Medulla oblongata (tissue), 1 donor: Measurements from ENCODE around the gene PGF.

Experiments used
- DNase-seq: peaks from one replicate; pipeline ENCODE4 v3.0.0-alpha.2; 2015; ENCODE audit errors: extremely low spot score

PGF gene

GRCh38 chr14:74978416-74978947, 23.1 kb upstream of the PGF start:
- DNase-seq: no peak

DNA sequence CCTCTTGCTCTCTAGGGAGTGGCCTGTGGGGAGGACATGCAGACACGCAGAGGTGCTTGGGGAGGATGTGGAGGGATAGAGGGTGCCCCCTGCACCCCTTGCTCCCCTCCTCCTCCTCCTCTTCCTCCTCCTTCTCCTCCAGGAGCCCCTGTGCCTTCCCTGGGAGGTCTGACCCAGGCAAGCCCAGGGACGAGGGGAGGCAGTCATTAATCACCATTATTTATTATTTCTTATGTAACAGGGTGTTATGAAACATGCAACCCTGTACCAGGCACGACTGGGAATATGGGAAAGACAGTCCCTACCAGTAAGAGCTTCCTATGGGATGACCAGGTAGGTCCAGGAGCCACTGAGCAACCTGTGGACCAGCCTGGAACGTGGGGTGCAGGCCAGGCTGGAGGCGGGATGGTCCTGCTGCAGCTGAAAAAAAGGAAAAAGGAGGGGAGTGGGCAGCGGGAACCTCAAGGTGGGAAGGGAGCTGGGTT, 22.5 kb upstream of the PGF start:
- DNase-seq: no peak

DNA sequence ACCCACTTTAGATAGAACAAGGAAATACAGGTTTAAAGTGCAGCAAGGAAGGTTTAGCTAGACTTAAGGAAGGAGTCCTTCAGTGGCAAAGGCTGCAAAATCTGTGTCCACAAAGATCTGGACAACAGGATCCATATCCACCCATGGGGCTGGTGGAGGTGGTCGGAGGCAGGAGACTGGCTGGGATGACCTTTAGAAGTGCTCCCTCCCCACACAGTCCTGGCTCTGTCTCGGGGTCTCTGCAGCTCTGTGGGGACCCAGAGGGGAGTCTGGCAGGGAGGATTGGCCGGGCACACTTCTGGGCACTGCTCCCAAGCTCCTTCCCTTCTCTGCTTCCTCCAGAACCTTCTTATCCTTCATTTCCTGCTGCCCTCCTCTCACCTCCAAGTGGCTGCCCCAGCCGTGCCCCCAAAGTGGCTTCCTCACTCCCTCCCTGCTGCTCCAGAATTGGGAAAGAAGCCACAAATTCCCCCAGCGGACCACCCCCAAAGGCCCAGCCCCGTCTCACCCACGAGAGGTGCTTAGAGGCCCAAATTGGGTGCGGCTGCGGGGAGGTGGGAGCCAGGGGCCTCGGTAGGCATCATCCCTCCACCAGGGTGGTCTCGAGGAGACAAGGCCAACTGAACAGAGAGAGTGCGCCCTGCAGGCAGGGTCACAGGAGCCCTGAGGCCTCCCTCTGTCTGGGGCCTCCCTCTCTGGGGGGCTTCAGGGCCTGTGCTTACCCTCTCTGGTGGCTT, 21.9 kb upstream of the PGF start:
- no peak for DNase-seq

DNA sequence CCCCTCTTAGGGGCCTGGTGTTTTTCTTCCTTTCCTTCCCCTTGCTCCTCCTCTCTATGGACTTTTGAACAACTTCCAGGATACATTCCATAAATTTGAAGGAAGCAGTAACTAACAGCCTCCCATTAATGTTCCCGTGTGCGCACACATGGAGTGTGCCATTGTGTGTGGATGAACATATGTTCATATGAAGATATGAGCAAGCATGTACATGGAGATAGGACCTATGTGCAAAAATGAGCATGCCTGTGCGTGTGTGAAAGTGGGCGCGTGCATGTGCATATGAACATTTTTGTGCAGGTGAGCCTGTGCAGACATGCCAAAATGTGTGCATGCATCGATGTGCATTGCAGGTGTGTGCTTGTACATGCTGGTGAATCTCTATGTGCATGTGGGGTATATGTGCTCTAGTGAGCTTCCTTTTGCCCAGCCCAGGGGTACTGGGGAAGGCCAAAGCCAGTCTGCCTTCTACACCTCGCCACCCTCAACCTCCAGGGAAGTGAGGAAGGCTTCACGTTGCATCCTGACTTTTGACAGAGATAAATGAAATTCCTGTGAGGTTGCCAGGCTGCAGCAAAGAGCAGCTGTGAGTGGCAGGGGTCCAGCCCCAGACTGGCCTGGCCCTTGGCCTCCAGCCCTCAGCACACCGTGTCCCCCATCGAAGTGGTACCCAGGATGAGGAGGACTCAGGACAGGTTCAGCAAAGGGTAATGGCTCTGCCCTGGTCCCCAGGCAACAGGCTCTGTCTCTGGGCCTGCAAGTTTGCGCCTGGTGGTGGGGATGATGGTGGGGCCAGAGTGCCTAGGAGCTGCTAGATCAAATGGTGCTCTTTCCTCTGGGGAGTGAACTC, 21.1 kb upstream of the PGF start:
- DNase-seq: no peak

- DNase-seq: no peak
Measured at GRCh38 chr14:74975059-74975810, 19.8 kb upstream of the PGF start.

DNA sequence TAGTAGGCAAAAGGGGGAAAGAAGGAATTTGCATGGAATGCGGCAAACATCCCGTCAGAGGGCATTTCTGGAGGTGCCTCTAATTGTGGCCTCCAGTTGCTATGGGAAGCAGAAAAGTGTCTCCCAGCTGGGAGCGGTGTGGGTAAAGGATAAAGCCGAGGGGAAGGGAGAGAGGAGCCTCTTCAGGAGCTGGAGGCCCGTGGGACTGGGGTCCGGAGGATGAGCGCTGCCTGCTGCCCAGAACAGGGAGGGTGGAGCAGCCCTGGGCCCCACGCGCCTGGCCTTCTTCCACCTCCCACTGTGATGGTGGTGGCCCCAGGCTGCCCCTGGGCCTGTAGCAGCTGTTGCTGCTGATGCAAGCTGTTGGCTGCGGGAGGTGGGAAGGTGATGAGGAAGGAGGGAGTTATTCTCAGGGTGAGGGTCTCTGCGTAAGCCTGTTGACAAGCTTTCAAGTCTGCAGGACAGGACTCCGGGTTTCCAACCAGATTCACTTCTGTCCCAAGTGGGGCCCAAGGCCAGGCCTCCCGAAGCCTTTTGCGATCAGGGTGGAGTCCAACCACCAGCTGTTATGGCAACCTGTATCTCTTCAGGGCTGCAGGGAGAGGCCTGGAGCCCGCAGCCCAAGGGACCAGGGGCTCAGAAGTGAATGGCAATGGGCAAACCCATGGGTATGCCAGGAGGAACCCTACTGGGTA, 19.1 kb upstream of the PGF start:
- no peak for DNase-seq

GRCh38 chr14:74973905-74974363, 18.5 kb upstream of the PGF start:
- DNase-seq: no peak

- DNase-seq: no peak
Measured at GRCh38 chr14:74973003-74973653, 17.7 kb upstream of the PGF start.

DNA sequence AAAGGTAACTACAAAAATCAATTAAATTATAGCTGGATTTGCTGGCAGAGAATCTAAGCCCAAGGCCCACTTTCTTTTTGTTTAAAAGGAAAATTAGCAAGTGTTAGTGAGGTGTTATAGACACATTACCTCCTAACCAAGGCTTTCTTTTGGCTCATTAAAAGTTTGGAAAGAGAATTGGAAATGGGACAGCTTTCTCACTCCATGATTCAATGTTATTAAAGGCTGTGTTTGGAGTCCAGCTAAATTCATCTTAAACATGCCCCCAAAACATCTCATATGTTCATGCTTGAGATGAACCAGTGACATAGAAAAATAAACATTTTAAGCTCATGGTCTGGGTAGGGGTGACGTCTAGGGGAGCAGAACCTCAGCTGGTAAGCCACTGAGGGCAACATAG, 13.4 kb upstream of the PGF start:
- DNase-seq: no peak

DNA sequence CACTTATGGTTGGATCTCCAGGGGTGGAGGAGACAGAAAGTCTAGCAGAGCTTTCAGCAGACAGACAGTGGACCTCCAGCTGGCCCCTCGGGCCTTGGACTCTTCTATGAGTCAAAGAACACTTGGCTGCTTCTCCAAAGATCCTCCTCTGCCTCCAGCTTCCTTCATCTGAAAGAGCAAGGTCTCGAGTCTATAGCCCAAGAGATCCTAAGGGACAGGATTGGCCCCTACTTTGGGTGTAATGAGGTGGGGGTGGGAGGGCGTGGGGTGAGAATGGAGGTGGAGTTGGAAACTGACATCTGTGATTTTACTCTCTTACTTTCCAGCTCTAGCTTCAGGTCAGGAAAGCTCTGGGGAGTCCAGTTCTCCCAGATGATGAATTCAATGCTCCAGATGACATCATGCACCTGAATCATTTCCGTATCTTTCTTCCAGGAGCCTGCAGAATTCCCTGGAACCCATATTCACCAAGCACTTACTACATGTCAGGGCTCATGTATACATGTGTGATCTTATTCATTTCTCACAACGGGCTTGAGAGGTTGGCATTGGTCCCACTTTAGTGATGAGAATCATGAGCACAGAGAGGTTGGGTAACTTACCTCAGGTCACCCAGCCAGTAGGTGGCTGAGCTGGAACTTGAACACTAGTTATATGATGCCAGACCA, 10.2 kb upstream of the PGF start:
- no peak for DNase-seq

DNA sequence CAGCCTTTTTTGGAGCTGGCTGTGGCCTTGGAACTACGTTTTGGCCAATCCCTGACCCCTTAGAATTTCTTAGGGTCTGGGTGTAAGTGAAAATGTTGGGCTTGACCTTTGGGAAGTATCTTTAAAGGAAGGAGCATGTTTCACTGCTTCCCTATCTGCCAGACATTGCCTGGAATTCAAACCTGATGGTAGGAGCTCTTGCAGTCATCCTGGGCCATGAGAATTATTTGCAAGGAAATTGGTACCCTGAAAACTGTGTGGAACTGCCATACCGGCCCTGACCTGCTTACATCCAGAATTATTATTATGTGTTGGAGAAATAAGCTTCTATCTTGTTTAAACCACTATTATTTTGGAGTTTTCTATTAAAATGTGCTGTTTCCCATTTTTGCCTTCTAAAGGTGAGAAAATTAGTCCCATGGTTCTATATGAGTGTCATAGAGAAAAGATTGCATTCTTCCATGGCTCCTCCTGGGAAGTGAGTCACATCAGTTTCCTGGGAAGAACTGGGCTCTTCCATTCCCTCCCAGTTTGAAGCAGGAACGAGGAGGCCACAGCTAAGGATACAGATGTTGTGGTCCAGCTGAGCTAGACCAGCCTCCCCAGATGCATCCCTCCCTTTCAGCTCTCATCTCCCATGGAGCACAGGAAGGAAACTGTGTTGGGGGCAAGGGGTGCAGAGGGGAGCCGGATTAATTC, 9.5 kb upstream of the PGF start:
- no peak for DNase-seq

- no peak for DNase-seq
Measured at GRCh38 chr14:74963705-74964271, 8.4 kb upstream of the PGF start.

DNA sequence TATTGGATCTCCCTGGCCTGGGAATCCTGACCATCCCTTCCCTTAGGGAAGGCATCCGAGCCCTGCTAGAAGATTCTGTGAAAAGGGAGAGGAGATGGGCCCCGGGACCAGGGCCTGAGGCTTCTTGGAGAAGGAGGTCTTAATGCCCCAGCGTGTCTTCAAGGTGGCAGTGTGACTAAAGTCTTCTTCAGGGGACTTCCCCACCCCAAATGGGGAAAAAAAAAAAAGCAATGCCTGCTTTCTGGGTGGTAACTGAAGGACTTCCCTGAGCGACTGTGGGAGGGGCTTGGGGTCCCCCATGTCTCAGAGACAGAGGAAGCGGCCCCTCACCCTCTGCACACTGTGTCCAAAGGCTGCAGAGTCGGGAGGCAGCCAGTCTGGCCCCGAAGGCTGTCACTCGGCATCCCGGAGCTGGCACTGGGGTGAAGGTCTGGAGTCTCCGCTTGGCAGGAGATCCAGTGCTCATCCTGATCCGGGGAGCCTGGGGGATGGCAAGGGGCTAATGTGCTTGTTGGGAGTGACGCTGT, 7.8 kb upstream of the PGF start:
- DNase-seq: no peak

- DNase-seq: no peak
Measured at GRCh38 chr14:74962493-74962892, 7.1 kb upstream of the PGF start.

- no peak for DNase-seq
Measured at GRCh38 chr14:74962046-74962445, 6.6 kb upstream of the PGF start.

- no peak for DNase-seq
Measured at GRCh38 chr14:74961238-74961911, 6.0 kb upstream of the PGF start.

- DNase-seq: no peak
Measured at GRCh38 chr14:74960736-74961135, 5.3 kb upstream of the PGF start.

DNA sequence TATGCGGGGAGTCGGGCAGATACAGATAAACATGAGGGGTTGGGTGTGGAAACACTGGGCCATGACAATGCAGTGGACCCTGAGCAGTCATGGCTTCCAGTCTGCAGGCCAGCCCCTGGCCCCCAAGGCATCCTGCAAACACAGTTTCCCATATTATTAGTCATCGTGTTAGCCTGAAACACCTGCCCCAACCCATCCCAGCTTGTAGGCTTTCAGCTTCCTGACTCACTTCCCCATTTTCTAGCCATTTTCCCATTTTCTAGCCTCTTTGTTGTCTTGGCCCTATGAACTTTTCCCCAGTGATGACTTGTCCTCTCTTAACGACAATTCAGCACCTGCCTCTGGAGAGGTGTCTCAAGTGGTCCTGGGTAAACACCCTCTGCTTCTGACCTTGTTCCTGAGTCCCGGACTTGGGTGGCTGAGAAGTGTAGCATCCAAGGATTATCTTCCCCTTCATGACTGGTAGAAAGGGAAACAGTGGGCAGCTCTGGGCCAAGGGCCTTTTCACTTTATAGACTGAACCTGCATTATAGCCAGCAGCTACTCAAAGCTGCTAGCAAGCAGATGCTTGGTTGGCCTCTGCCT, 4.3 kb upstream of the PGF start:
- DNase-seq: no peak
